ENCODE data around the gene SMG9.

Gene SMG9

GRCh38 chr19:43697295-43697694 is 57.5 kb downstream of the SMG9 start:
- no peak overlapping the region for H3K4me3 ChIP-seq (ENCODE audit: low read depth, low read length)
- no peak for DNase-seq (ENCODE audit: low read depth)
- TF ChIP-seq CTCF (IDR thresholded peaks at IDR 0.05; ENCODE audit: insufficient read depth, low read depth, low read length, missing control alignments): no peak

DNA sequence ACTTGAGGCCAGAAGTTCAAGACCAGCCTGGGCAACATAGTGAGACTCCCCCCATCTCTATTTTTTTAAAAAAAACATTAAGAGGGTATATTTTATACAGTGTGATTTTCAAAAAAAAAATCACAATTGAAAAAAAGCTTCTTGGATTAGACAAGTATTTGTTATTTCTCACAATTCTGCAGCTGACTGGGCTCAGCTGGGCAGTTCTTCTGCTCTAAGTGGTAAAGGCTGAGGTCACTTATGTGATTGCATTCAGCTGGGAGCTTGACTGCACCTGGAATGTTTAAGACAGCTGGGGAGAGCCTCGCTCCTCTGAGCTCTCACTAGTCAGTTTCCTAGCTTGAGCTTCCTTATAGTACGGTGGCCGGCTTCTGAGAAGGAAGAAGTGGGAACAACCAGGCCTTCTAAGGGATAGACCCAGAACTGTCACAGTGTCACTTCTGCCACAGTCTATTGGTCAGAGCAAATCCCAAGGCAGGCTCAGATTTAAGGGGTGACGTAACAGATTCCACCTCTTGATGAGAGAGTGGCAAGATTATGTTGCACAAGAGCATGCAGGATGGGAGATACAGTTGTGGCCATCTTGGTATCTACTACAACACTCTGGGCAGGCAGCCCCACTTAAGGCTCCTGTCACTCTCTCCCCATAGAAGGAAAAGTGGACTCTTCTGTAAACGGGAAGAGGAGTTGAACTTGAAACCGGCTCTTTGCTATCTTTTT is 58.6 kb downstream of the SMG9 start:
- no peak for DNase-seq (ENCODE audit: low read depth)
- H3K4me3 ChIP-seq (ENCODE audit: low read depth, low read length): no peak overlapping the region
- TF ChIP-seq CTCF (IDR thresholded peaks at IDR 0.05; ENCODE audit: insufficient read depth, low read depth, low read length, missing control alignments): no peak

GRCh38 chr19:43694553-43694952 is 60.2 kb downstream of the SMG9 start:
- no peak overlapping the region for H3K4me3 ChIP-seq (ENCODE audit: low read depth, low read length)
- no peak for TF ChIP-seq CTCF (IDR thresholded peaks at IDR 0.05; ENCODE audit: insufficient read depth, low read depth, low read length, missing control alignments)
- DNase-seq (ENCODE audit: low read depth): no peak

DNA sequence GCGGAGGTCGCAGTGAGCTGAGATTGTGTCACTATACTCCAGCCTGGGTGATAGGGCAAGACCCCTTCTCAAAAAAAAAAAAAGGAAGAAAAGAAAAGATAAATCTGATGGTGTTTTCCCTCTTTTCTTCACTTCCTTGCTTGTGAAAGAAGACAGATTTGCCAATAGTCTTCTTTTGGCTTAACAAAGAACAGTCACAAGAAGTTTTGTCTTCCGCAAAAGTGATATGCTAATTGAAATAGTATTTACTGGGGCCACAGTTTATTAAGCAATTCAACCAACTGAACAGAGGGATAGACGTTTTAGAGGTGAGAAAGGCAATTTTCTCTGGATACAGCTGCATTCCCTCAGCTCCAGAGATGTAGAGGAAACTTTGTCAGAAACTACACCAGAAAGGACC is 61.9 kb downstream of the SMG9 start:
- TF ChIP-seq CTCF (IDR thresholded peaks at IDR 0.05; ENCODE audit: insufficient read depth, low read depth, low read length, missing control alignments): no peak
- no peak for DNase-seq (ENCODE audit: low read depth)
- no peak overlapping the region for H3K4me3 ChIP-seq (ENCODE audit: low read depth, low read length)

- no peak for TF ChIP-seq CTCF (IDR thresholded peaks at IDR 0.05; ENCODE audit: insufficient read depth, low read depth, low read length, missing control alignments)
- no peak for DNase-seq (ENCODE audit: low read depth)
Measured at GRCh38 chr19:43692385-43692784, 62.4 kb downstream of the SMG9 start.

GRCh38 chr19:43691755-43692154 is 63.0 kb downstream of the SMG9 start:
- no peak for TF ChIP-seq CTCF (IDR thresholded peaks at IDR 0.05; ENCODE audit: insufficient read depth, low read depth, low read length, missing control alignments)
- DNase-seq (ENCODE audit: low read depth): no peak

More at GRCh38 chr19:43692385-43692784, 62.4 kb downstream of the SMG9 start:
- H3K4me3 ChIP-seq (ENCODE audit: low read depth, low read length): no peak overlapping the region

GRCh38 chr19:43690890-43691289 is 63.9 kb downstream of the SMG9 start:
- no peak overlapping the region for H3K4me3 ChIP-seq (ENCODE audit: low read depth, low read length)
- DNase-seq (ENCODE audit: low read depth): no peak
- TF ChIP-seq CTCF (IDR thresholded peaks at IDR 0.05; ENCODE audit: insufficient read depth, low read depth, low read length, missing control alignments): no peak

More at GRCh38 chr19:43691755-43692154, 63.0 kb downstream of the SMG9 start:
- H3K4me3 ChIP-seq (ENCODE audit: low read depth, low read length): no peak overlapping the region

Data from GM12865 (cell line).